Right ventricle myocardium superior (tissue), 1 donor: Measurements from ENCODE around the gene ARHGAP26. TPM values are rescaled to one million over a fixed set of nuclear protein-coding genes. Genes with fewer than 3 reads are reported as not detected.

Source experiments
- ATAC-seq: fragments of 200-7000 bp; cut with Tn5 transposase; one replicate; pipeline ENCODE4 v1.9.1; 2020; ENCODE audit warnings: mild to moderate bottlenecking; ENCODE audit not compliant: poor library complexity
- DNase-seq: peaks from one replicate; pipeline ENCODE4 v3.0.0-alpha.2; 2020
- intact Hi-C: fragments of 100-400 bp; cut with DNase I; formaldehyde crosslinking; loops from one replicate; pipeline ENCODE4 v1.11.2; 2022
- total RNA-seq: library from RNA; stranded (reverse); fragmentation: NEBNext Ultra II Directional; extraction: Animal tissue kit (Norgen Biotek cat#: 25700); gene quantifications from one replicate; pipeline ENCODE4 v1.2.1, GENCODE V29; 2021
- donor health status: DM: no; HTN: yes; CAD: no; lungs with severe emphysema.

The ARHGAP26 gene
- total RNA-seq, 1 donor from 2014 or later: 32.5 TPM

DNA sequence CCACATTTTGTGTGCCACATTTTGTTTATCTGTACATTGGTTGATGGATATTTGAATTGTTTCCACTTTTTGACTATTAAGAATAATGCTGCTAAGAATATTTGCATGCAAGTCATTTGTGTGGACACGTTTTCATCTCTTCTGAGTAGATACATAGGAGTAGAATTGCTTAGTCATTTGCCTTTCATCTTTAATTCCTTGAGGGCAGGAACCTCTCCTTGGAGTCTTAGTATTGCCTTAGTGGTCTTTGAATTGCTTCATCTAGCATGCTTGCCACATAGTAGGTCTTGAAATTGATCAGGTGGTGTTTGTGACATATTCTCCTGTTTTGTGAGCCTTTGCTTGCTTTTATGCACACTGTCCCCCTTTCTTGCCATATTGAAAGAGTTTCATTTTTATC lies 504.8 kb downstream of the ARHGAP26 start:
- DNase-seq: no peak
- intact Hi-C loops: no loop called here
- no peak for ATAC-seq

DNA sequence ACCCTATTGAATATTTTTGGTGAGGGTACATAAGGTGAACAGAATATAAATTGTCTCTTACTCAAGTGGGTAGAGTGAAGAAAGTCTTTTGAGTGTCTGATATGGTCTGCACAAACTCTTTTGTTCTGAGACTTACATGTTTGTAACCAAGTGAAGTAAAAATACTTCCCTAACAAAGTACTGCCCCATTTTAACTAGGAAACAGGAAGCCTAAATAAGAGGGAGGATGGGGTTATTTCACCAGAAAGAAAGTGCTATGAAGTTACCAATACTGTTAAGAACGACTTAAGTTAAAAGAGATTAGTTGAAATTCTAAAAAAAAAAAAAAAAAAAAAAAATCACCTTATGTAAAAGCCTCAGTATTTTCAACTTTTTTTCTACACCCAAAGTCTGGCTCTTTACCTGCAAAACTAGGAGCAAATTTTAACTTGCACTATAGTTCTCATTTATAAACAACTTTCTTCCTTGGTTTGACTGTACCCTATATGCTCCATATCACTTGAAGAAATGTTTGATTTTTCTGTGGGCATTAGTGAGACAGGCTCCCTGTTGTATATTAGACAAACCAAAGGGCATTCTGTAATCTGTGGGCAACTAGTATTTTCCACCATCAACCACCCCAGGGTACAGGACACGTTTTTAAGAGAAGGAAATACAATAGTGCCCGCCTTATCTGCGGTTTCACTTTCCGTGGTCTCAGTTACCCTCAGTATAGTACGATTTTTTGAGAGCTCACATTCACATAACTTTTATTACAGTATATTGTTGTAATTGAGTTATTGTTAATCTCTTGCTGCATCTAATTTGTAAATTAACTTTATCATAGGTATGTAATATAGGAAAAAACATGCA lies 505.6 kb downstream of the ARHGAP26 start:
- ATAC-seq (no peak), DNase-seq (no peak)
- intact Hi-C loops: no loop called here

DNA sequence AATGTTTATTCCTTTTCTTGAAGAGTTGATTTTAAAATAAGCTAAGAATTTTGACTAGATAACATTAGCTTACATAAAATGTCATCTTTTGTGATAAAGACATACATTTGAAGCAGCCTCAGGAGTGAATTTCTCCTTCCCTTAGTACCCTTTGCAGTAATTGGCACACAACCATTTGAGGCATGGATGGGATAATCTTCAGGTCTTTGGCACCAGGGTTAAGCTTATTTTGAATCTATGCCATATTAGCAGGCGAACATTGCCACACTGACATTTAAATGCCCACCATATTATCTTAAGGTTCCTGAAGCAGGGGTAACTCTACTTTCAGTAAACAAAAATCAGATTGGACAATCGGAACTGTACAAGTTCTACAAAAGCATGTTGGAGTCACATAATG lies 507.4 kb downstream of the ARHGAP26 start:
- ATAC-seq (no peak), DNase-seq (no peak)
- intact Hi-C loops: no loop called here

Other genes with a start within 250 kb of the ARHGAP26 start
- gene FGF1, start 84.3 kb upstream of the ARHGAP26 start, total RNA-seq: 42.7 TPM